ENCODE measurements around the gene ESRRG.

ESRRG gene

DNA sequence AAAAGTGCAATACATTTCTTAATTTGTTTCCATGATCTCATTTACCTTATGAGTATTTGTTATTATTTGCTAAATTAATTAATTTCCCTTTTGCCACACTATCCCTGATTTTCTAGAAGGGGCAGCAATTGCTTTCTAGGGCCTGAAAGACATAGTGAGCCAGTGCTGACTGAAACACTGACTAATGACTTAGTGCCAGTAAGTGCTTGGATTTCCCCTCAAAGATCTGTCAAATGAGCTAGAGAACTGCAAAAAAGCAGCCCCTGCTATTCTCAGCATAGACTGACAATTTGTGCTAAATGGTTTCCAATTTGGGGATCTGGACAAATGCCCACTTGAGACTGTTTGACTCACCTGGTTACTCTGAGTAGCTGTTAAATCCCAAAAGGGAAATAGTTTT, 264.4 kb downstream of the ESRRG start:
- TF ChIP-seq, protein P1, sequence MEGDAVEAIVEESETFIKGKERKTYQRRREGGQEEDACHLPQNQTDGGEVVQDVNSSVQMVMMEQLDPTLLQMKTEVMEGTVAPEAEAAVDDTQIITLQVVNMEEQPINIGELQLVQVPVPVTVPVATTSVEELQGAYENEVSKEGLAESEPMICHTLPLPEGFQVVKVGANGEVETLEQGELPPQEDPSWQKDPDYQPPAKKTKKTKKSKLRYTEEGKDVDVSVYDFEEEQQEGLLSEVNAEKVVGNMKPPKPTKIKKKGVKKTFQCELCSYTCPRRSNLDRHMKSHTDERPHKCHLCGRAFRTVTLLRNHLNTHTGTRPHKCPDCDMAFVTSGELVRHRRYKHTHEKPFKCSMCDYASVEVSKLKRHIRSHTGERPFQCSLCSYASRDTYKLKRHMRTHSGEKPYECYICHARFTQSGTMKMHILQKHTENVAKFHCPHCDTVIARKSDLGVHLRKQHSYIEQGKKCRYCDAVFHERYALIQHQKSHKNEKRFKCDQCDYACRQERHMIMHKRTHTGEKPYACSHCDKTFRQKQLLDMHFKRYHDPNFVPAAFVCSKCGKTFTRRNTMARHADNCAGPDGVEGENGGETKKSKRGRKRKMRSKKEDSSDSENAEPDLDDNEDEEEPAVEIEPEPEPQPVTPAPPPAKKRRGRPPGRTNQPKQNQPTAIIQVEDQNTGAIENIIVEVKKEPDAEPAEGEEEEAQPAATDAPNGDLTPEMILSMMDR (IDR thresholded peaks at IDR 0.05), result no peak
- Histone ChIP-seq H3K27ac (no peak overlapping the region), H3K4me3 (no peak overlapping the region)
- DNase-seq (ENCODE audit: low spot score), result no peak

DNA sequence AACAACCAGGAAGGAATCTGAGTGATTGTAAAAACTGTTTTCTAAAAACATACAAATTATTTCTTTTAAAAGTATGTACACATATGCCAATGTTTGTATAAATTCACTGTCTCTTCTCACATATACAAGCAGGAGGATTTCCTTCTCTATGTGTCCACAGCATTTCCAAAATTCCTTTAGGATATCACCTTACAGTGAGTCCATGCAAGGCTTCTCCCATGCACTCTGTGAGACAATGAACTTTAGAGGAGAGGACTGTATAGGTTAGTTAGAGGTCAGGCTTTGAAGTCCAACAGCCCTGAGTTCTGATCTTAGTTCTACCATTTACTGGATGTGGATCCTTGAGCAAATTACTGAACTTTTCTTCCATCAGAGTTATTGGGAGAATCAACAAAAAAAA, 265.9 kb downstream of the ESRRG start:
- TF ChIP-seq, protein P1 (IDR thresholded peaks at IDR 0.05), result no peak

DNA sequence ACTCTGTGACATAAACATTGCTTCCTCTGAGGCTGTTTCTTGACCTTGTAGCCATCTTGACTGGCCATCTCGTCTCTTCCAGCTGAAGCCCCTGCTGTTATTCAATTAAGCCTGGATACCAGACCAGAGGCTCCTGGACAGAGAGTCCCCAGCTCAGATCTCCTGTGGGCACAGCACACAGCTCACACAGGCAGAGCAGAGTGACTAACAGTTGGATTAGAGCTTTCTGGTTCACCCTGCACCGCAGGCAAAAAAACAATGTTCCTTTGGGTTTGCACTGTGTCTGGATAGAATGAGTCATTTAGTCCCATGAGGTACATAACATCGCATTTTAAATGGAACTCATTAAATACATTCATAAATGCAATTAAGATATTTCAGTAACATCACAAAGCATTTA, 266.5 kb downstream of the ESRRG start:
- TF ChIP-seq, protein P1 (IDR thresholded peaks at IDR 0.05), result no peak
- Histone ChIP-seq H3K27ac (no peak overlapping the region), H3K4me3 (no peak overlapping the region)
- no peak for DNase-seq (ENCODE audit: low spot score)

More for the DNA sequence above, 265.9 kb downstream of the ESRRG start:
- H3K27ac ChIP-seq, result no peak overlapping the region
- no peak overlapping the region for H3K4me3 ChIP-seq
- DNase-seq (ENCODE audit: low spot score), result no peak

DNA sequence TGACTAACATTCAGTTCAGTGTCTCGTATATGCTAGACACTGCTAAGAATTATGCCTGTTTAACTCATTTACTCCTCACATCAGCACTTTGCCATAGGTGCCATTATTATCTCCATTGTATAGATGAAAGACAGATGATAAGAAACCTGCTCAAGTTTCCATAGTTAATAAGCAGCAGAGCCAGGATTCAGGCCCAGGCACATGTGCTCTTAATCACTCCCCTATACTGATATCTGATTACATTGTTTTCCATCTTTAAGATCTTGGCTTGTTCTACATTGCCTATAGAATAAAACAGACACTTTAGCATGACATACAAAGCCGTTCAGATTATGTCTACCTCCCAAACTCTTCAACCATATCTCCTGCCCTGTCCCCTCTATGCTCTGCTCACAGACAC, 269.5 kb downstream of the ESRRG start:
- no peak overlapping the region for H3K4me3 ChIP-seq
- TF ChIP-seq, protein P1 (IDR thresholded peaks at IDR 0.05), result no peak
- DNase-seq (ENCODE audit: low spot score), result no peak
- H3K27ac ChIP-seq, result no peak overlapping the region
